B cell (primary cell): Measurements from ENCODE around the gene KCTD12.

Experiments used
- CTCF ChIP-seq: fragments of 200-600 bp; IDR thresholded peaks from one replicate; pipeline ENCODE4 v1.8.0; 2022; ENCODE audit warnings: antibody characterized with exemption, mild to moderate bottlenecking
- EZH2 ChIP-seq: IDR thresholded peaks from 2 replicates; pipeline ENCODE4 v1.6.1; 2012; ENCODE audit warnings: borderline replicate concordance, low read depth, mild to moderate bottlenecking, moderate library complexity, low read length; ENCODE audit not compliant: insufficient read depth, poor library complexity, severe bottlenecking

GRCh38 chr13:76863022-76863421, 23.2 kb downstream of the KCTD12 start:
- no peak for TF ChIP-seq CTCF
- TF ChIP-seq EZH2 = no peak
